GM19239 (cell line): ENCODE data around the gene IL17RE.

Experiments used
- DNase-seq: peaks from one replicate; pipeline ENCODE4 v3.0.0; 2011; ENCODE audit warnings: low spot score; ENCODE audit not compliant: insufficient read length
- FAIRE-seq: peaks from 2 replicates; lab custom pipeline; 2011; peaks lifted over from hg19 to GRCh38; lab: Jason Lieb, UNC

IL17RE gene

GRCh38 chr3:9901967-9902366 is 681 bp upstream of the IL17RE start:
- DNase-seq (no peak), FAIRE-seq (no peak)

DNA sequence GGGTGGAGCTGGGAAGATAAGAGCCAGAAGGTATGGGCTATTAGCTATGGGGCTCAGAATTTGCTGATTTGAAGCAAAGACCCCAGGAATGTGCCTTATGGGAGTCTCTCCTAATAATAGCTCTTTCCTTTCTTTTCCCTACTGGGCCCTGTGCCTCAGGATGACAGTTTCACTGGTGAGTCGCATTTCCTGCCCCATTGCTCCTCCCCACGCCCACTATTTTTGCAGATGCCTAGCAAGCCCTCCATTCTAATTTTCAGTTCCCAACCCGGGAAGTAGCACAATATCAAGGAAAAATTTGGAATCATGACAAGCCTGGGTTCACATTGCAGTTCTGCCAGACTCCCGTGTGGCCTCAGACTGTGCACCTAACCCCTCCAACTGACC is 583 bp downstream of the IL17RE start:
- no peak for FAIRE-seq
- no peak for DNase-seq

- FAIRE-seq (no peak), DNase-seq (no peak)
These were observed 1.3 kb downstream of the IL17RE start for GRCh38 chr3:9903904-9904303.

DNA sequence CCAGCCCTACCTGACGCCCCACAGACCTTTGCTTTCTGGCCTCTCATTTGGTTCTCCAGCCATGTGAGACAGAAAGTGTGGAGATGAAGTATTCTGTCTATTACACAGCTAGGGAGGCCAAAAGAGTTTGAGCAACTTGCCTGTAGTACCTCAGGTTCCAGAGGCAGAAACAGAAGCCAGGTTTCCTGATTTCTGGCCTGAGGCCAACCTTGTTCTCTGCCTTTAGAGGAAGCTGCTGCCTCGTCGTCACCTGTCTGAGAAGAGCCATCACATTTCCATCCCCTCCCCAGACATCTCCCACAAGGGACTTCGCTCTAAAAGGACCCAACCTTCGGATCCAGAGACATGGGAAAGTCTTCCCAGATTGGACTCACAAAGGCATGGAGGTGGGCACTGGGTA is 3.8 kb downstream of the IL17RE start:
- FAIRE-seq (no peak), DNase-seq (no peak)

- no peak for DNase-seq
- FAIRE-seq, result no peak
These were observed 5.6 kb downstream of the IL17RE start for GRCh38 chr3:9908286-9908685.

- no peak for FAIRE-seq
- no peak for DNase-seq
These were observed 6.8 kb downstream of the IL17RE start for GRCh38 chr3:9909221-9910013.

- DNase-seq (no peak), FAIRE-seq (no peak)
These were observed 9.2 kb downstream of the IL17RE start for GRCh38 chr3:9911863-9912262.

DNA sequence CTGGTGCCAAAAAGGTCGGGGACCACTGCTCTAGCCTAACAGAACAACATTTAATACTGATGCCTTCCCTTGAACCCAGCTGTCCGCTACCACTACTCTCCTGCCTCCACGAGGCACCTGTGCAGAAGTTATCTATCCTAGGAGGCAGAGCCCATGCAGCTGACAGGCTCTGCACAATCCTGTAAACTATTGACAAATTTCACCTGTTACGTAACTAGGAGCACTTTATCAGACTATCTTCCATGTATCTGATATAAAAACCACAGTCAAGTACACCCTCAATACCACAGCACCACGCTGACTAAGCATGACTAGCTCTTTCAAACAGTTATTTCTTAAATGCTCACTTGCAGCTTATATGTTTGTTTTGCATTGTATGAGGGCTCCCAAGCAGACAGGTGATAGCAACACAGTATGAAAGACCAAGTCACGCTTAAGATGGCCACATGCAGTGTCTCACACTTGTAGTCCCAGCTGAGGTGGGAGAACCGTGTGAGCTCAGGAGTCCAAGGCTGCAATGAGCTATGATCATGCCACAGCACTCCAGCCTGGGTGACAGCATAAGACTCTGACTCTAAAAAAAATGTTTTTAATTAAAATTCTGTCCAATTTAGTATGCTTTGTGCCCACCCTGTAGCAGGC is 9.8 kb downstream of the IL17RE start:
- DNase-seq, result no peak
- no peak for FAIRE-seq

DNA sequence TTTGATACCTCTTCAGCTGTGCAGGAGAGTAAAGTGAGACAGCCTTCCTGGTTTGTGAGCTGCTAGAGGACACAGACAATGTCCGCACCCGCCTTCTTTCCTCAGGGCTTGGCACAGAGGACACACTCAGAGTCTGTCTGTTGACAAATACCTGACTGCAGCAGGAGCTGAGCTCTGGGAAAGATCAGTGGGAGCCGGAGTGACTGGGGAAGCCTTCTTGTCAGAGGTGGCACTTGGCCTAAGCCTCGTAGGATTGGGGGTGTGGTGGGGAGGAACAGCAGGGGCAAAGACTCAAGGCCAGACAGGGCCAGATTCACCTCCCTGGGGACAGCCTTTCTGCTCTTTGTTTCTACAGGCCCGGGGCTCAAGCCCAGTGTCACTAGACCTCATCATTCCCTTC is 11.0 kb downstream of the IL17RE start:
- FAIRE-seq, result no peak
- no peak for DNase-seq

GRCh38 chr3:9914011-9914410 is 11.4 kb downstream of the IL17RE start:
- DNase-seq, result no peak
- FAIRE-seq, result no peak

DNA sequence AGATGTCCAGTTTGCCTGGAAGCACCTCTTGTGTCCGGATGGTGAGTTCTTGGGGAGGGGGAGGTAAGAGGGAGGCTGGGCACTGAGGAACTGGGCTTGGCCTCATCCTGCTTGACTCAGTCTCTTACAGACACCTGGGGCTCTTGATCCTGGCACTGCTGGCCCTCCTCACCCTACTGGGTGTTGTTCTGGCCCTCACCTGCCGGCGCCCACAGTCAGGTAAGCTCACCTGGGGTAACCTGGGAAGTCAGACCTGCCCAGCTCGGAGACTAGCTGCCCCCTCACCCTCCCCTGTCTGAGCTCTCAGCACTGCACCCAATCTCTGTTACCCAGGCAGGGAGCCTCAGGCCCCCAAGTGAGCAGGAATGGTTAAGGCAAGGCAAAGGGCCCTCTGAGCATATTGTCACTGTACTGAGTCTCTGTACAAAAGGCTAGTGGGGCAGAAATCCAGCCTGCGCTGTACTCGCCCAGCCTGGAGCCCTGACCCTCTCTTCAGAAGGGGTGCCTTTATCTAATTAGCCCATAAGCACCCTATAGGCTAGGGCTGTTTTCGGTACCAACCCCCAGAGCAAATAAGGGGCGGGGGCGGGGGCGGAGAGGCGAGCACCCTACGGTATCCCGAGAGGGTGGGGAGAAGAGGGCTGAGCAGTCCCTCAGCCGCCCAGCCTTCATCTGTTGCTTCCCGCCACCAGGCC is 12.1 kb downstream of the IL17RE start:
- DNase-seq (no peak), FAIRE-seq (no peak)

- FAIRE-seq, result peak; percentile 56
- DNase-seq, result no peak
These were observed 12.8 kb downstream of the IL17RE start for GRCh38 chr3:9915254-9916141.

DNA sequence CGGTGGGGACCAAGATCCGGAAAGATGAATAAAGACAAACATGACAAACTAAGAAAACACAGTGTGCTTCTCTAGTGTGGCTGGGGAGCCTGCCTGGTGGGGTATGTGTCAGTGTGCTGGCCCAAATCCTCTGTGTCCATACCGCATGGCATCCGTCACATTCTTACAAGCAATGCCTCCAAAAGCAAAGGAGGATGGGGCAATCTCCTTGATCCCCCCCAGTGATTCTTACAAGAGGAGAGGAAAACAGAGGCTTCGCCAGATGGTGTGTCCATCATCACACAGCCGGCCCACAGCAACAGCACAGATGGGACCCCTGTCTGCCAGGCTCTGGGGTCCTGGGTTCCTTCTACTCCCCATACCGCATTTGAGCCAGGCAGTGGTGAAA is 13.7 kb downstream of the IL17RE start:
- FAIRE-seq, result no peak
- no peak for DNase-seq

DNA sequence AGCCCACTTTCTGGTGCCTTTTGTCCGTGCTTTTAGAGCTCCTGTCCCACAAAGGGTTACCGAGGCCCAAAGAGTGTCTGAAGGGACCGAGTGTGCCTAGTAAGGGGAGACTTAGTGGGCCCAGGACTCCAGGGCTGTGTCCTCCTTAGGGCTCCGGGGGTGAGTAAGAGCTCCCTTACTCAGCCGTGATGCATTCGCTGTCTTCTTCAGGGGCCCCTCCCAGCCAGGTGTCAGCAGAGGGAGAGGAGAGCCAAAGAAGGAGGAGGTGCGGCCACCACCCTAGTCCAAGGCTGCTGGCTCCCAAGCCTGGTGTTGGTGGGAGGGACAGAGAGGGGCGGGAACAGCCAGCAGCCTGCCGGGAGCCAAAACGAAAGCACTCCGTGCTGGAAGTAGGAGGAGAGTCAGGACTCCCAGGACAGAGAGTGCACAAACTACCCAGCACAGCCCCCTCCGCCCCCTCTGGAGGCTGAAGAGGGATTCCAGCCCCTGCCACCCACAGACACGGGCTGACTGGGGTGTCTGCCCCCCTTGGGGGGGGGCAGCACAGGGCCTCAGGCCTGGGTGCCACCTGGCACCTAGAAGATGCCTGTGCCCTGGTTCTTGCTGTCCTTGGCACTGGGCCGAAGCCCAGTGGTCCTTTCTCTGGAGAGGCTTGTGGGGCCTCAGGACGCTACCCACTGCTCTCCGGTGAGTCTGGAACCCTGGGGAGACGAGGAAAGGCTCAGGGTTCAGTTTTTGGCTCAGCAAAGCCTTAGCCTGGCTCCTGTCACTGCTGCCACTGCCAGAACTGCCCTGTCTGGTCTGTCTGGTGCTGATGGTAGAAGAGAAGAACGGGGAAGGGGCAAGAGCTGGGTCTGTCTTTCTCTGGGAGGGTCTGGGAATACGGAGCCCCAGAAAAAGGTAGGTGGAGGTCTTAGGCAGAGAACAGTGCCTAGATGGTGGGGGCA is 14.4 kb downstream of the IL17RE start, which contains the start of gene IL17RC:
Gene IL17RC, plus strand, starts transcription at position 365 of the 947 bp plus-strand sequence. Its CDS starts 218 bp downstream, at position 583.
- FAIRE-seq (no peak), DNase-seq (no peak)

DNA sequence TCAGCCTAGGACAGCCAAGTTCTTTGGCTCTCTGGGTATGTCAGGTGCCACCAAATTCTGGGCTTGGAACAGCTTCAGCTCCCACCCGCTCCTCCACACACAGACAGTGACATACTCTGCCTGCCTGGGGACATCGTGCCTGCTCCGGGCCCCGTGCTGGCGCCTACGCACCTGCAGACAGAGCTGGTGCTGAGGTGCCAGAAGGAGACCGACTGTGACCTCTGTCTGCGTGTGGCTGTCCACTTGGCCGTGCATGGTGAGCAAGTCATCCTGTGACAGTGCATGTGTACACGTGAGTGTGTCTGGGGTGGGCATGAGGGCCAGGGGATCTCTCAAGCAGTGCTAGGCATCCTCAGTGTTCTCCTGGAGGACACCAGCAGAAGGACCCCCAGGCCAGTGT is 15.2 kb downstream of the IL17RE start:
- DNase-seq (no peak), FAIRE-seq (no peak)

DNA sequence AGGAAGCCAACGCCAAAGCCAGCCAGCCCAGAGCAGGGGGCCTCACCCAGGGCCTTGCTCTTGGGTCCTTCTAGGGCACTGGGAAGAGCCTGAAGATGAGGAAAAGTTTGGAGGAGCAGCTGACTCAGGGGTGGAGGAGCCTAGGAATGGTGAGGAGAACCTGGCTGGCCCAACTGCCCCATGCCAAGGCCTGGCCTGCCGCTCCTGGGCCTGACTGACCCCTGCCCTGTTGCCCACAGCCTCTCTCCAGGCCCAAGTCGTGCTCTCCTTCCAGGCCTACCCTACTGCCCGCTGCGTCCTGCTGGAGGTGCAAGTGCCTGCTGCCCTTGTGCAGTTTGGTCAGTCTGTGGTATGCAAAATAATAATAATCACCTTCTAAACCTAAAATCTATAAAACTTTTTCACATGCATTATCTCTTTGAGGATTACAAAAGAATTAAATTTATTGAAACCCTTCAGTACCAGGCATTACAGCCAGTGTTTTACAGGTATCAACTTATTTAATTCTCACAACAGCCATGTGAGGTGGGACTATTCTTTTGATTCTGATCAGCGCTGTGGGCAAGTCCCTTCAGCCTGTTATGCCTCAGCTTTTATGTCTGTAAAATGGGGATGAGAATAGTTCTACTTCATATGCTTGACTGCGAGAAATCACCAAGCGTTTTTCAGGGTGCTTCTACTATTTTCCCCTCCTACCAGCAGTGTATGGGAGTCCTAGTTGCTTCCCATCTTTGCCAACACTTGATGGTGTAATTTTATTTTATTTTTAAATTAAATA is 15.8 kb downstream of the IL17RE start:
- FAIRE-seq, result no peak
- DNase-seq, result no peak

DNA sequence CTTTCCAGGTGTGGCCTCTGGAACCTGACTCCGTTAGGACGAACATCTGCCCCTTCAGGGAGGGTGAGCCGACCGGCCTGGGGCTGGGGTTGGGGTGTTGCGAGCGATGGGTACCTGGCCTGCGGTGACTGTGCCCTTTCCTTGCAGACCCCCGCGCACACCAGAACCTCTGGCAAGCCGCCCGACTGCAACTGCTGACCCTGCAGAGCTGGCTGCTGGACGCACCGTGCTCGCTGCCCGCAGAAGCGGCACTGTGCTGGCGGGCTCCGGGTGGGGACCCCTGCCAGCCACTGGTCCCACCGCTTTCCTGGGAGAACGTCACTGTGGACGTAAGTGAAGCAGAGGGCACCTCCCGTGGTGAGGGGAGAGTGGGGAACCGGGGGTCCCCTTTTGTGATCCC is 25.5 kb downstream of the IL17RE start:
- no peak for FAIRE-seq
- DNase-seq, result no peak

DNA sequence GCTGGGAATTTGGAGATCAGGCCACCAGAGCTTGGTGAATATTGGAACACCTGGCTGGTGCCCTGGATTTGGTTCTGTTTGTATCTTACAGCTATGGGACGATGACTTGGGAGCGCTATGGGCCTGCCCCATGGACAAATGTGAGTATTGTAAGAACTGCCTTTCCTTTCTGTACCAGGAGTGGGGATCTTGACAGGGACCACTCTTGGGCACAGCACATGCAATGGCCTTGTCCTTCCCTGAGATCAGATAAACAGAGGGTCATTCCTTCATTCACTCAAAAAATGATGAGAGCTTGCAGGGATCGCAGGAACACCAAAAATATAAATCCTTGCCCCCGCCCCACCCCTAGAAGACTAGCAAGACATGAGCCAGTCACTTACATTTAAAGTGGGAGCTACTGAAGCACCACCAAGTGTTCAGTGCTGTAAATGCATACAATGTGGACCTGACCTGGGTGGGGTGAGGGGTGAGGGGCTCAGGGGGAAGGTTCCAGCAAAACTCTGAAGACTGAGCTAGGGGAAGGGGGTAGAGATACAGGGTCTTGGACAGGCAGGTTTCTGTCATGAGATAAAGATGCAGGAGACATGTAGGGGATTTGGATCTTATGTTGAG is 28.3 kb downstream of the IL17RE start:
- FAIRE-seq (no peak), DNase-seq (no peak)
